IMR-90 (cell line): ENCODE measurements around the gene SRPK2. TPM values are rescaled to one million over a fixed set of nuclear protein-coding genes. Genes with fewer than 3 reads are reported as not detected.

Experiments used
- ATAC-seq: fragments of 200-7000 bp; cut with Tn5 transposase; 2 replicates; pipeline ENCODE4 v1.9.1; 2020; ENCODE audit warnings: low read depth, mild to moderate bottlenecking, moderate library complexity
- BruUV-seq: library from RNA; stranded (reverse); fragments of 400-500 nt; replicated peaks from 2 replicates; lab custom pipeline; 2021; lab: Mats Ljungman, UMichigan
- CTCF ChIA-PET: fragments of 300-600 bp; formaldehyde crosslinking; extraction: SDS; loops from one replicate; lab custom pipeline; 2021; ENCODE audit warnings: antibody characterized with exemption; lab: Yijun Ruan, JAX
- POLR2A ChIA-PET: fragments of 300-600 bp; sonication (Branson Sonifier 250); formaldehyde crosslinking; loops from one replicate; lab custom pipeline; 2022; ENCODE audit warnings: antibody characterized with exemption; ENCODE audit not compliant: unreplicated experiment; lab: Charles Lee
- DNase-seq: peaks from one replicate; pipeline ENCODE4 v3.0.0; 2013
- H2AFZ ChIP-seq: replicated peaks from 2 replicates; pipeline ENCODE3; 2013; ENCODE audit warnings: low read length, mild to moderate bottlenecking; ENCODE audit not compliant: poor library complexity
- H2AK5ac ChIP-seq: 2 replicates; pipeline ENCODE4 v1.6.1; 2013; ENCODE audit warnings: low read depth, low read length, inconsistent platforms
- H2AK9ac ChIP-seq: replicated peaks from 2 replicates; pipeline ENCODE3; 2013; ENCODE audit warnings: mild to moderate bottlenecking, low read depth, low read length, moderate library complexity; ENCODE audit not compliant: poor library complexity
- H2BK120ac ChIP-seq: 2 replicates; pipeline ENCODE4 v1.6.1; 2013; ENCODE audit warnings: low read depth, low read length, inconsistent platforms
- H2BK15ac ChIP-seq: 3 replicates; pipeline ENCODE4 v1.6.1; 2013; ENCODE audit warnings: low read depth, low read length, inconsistent platforms
- H2BK20ac ChIP-seq: 2 replicates; pipeline ENCODE4 v1.6.1; 2013; ENCODE audit warnings: low read depth, mild to moderate bottlenecking, inconsistent platforms, low read length, moderate library complexity
- H2BK5ac ChIP-seq: 2 replicates; pipeline ENCODE4 v1.6.1; 2013; ENCODE audit warnings: mild to moderate bottlenecking, low read depth, low read length, inconsistent platforms; ENCODE audit not compliant: poor library complexity, severe bottlenecking
- H3K14ac ChIP-seq: replicated peaks from 2 replicates; pipeline ENCODE4 v1.6.1; 2013; ENCODE audit warnings: low read depth, low read length, inconsistent platforms
- H3K18ac ChIP-seq: 2 replicates; pipeline ENCODE4 v1.6.1; 2013; ENCODE audit warnings: low read depth, low read length, control low read depth
- H3K23ac ChIP-seq: 2 replicates; pipeline ENCODE4 v1.6.1; 2013; ENCODE audit warnings: low read depth, low read length, inconsistent platforms
- H3K27ac ChIP-seq: 2 replicates; pipeline ENCODE4 v1.5.1; 2013; ENCODE audit warnings: mild to moderate bottlenecking, control low read depth, low read length; ENCODE audit not compliant: insufficient read depth
- H3K27me3 ChIP-seq: 2 replicates; pipeline ENCODE4 v1.6.1; 2013; ENCODE audit warnings: low read length; ENCODE audit not compliant: control insufficient read depth, insufficient read depth
- H3K36me3 ChIP-seq: 2 replicates; pipeline ENCODE4 v1.6.1; 2013; ENCODE audit warnings: low read length, mixed read lengths; ENCODE audit not compliant: control insufficient read depth, insufficient read depth
- H3K4ac ChIP-seq: 2 replicates; pipeline ENCODE4 v1.6.1; 2013; ENCODE audit warnings: low read depth, low read length, inconsistent platforms
- H3K4me1 ChIP-seq: 2 replicates; pipeline ENCODE4 v1.6.1; 2013; ENCODE audit warnings: low read length, mixed read lengths; ENCODE audit not compliant: control insufficient read depth, insufficient read depth
- H3K4me2 ChIP-seq: 2 replicates; pipeline ENCODE4 v1.6.1; 2013; ENCODE audit warnings: low read depth, mild to moderate bottlenecking, control low read depth, low read length, moderate library complexity
- H3K4me3 ChIP-seq: 2 replicates; pipeline ENCODE4 v1.5.1; 2013; ENCODE audit warnings: low read depth, mild to moderate bottlenecking, control low read depth, low read length, moderate library complexity; ENCODE audit not compliant: insufficient read depth
- H3K56ac ChIP-seq: 2 replicates; pipeline ENCODE4 v1.6.1; 2013; ENCODE audit warnings: low read length, inconsistent platforms; ENCODE audit not compliant: insufficient read depth; ENCODE audit errors: extremely low read depth
- H3K79me1 ChIP-seq, 2 experiments: 2 replicates each; pipeline ENCODE4 v1.6.1; 2013; ENCODE audit warnings: low read length in 2 of 2, inconsistent platforms in 1 of 2, low read depth in 1 of 2
- H3K9ac ChIP-seq: 2 replicates; pipeline ENCODE4 v1.6.1; 2013; ENCODE audit warnings: low read depth, low read length, control low read depth
- H3K9me1 ChIP-seq: 2 replicates; pipeline ENCODE4 v1.6.1; 2013; ENCODE audit warnings: low read length, inconsistent platforms; ENCODE audit not compliant: insufficient read depth
- H3K9me3 ChIP-seq: 2 replicates; pipeline ENCODE4 v1.6.1; 2013; ENCODE audit warnings: low read length; ENCODE audit not compliant: control insufficient read depth, insufficient read depth
- H4K20me1 ChIP-seq: 2 replicates; pipeline ENCODE4 v1.6.1; 2013; ENCODE audit warnings: low read length, inconsistent platforms; ENCODE audit not compliant: insufficient read depth
- H4K5ac ChIP-seq: 2 replicates; pipeline ENCODE4 v1.6.1; 2013; ENCODE audit warnings: mild to moderate bottlenecking, low read depth, low read length, control low read depth
- H4K8ac ChIP-seq, 2 experiments: 2 replicates each; pipeline ENCODE4 v1.6.1; 2013; ENCODE audit warnings: low read depth in 2 of 2, low read length in 2 of 2, control low read depth in 1 of 2, inconsistent platforms in 1 of 2
- H4K91ac ChIP-seq: 2 replicates; pipeline ENCODE4 v1.6.1; 2013; ENCODE audit warnings: low read depth, low read length, inconsistent platforms; ENCODE audit not compliant: insufficient read depth
- BHLHE40 ChIP-seq: fragments of 150-350 bp; IDR thresholded peaks from 2 replicates; pipeline ENCODE4 v1.6.1; 2016; ENCODE audit warnings: mild to moderate bottlenecking, low read depth, low read length
- CEBPB ChIP-seq: IDR thresholded peaks from 2 replicates; pipeline ENCODE4 v1.6.1; 2012; ENCODE audit warnings: low read depth, low read length, improper control_type of control experiment
- CHD1 ChIP-seq: IDR thresholded peaks from 2 replicates; pipeline ENCODE4 v1.6.1; 2012; ENCODE audit warnings: low read depth, low read length, improper control_type of control experiment
- CTCF ChIP-seq: conservative IDR thresholded peaks from 2 replicates; pipeline ENCODE4 v1.5.1; 2012; ENCODE audit warnings: mild to moderate bottlenecking, low read depth, low read length, improper control_type of control experiment
- ELK1 ChIP-seq: fragments of 150-350 bp; IDR thresholded peaks from 2 replicates; pipeline ENCODE4 v1.6.1; 2016; ENCODE audit warnings: low read depth, mild to moderate bottlenecking, low read length, moderate library complexity, borderline replicate concordance
- FOS ChIP-seq: fragments of 150-350 bp; IDR thresholded peaks from 2 replicates; pipeline ENCODE4 v1.6.1; 2016; ENCODE audit warnings: low read depth, low read length
- MAFK ChIP-seq: IDR thresholded peaks from 2 replicates; pipeline ENCODE4 v1.6.1; 2012; ENCODE audit warnings: low read depth, low read length, improper control_type of control experiment
- MAZ ChIP-seq: IDR thresholded peaks from 2 replicates; pipeline ENCODE4 v1.6.1; 2012; ENCODE audit warnings: low read depth, mild to moderate bottlenecking, low read length, improper control_type of control experiment, moderate library complexity, borderline replicate concordance
- MXI1 ChIP-seq: IDR thresholded peaks from 2 replicates; pipeline ENCODE4 v1.6.1; 2012; ENCODE audit warnings: low read depth, mild to moderate bottlenecking, low read length, moderate library complexity, borderline replicate concordance
- NFE2L2 ChIP-seq: fragments of 150-350 bp; IDR thresholded peaks from 2 replicates; pipeline ENCODE4 v1.6.1; 2016; ENCODE audit warnings: low read depth, mild to moderate bottlenecking, low read length
- POLR2A ChIP-seq: IDR thresholded peaks from 2 replicates; pipeline ENCODE4 v1.6.1; 2012; ENCODE audit warnings: mild to moderate bottlenecking, low read depth, low read length
- RAD21 ChIP-seq: IDR thresholded peaks from 2 replicates; pipeline ENCODE4 v1.6.1; 2012; ENCODE audit warnings: low read length, improper control_type of control experiment
- RCOR1 ChIP-seq: IDR thresholded peaks from 2 replicates; pipeline ENCODE4 v1.6.1; 2012; ENCODE audit warnings: mild to moderate bottlenecking, low read length, improper control_type of control experiment; ENCODE audit not compliant: insufficient replicate concordance
- RFX5 ChIP-seq: IDR thresholded peaks from 2 replicates; pipeline ENCODE4 v1.8.0; 2012; ENCODE audit warnings: low read depth, mild to moderate bottlenecking, low read length, moderate library complexity
- SMC3 ChIP-seq: fragments of 150-350 bp; IDR thresholded peaks from 2 replicates; pipeline ENCODE4 v1.6.1; 2016; ENCODE audit warnings: low read depth, mild to moderate bottlenecking, antibody characterized with exemption, low read length, moderate library complexity
- USF2 ChIP-seq: fragments of 150-350 bp; IDR thresholded peaks from 2 replicates; pipeline ENCODE4 v1.6.1; 2017; ENCODE audit warnings: mild to moderate bottlenecking, antibody characterized with exemption, low read length, low read depth
- WGBS, 2 experiments: methylation state at CpG; one replicate each; pipeline versions ENCODE4 v1.1.5 to v1.1.7; 2013; ENCODE audit warnings: missing lambda C conversion rate in 2 of 2; ENCODE audit not compliant: insufficient read length in 1 of 2; ENCODE audit errors: extremely low coverage in 2 of 2; 5-methylcytosine and 5-hydroxymethylcytosine counted together
- dilution Hi-C: fragments of 300-500 bp; cut with HindIII; formaldehyde crosslinking; loops from one replicate; pipeline ENCODE4 v1.14.3; 2018; ENCODE audit warnings: low sequenced_read_pairs; ENCODE audit not compliant: unreplicated experiment
- in situ Hi-C: fragments of 300-500 bp; cut with MboI; formaldehyde crosslinking; loops from 3 replicates; pipeline ENCODE4 v1.14.3; 2019; ENCODE audit warnings: low sequenced_read_pairs, inconsistent platforms, mixed read lengths
- intact Hi-C: fragments of 100-400 bp; cut with micrococcal nuclease; formaldehyde crosslinking; loops from 2 replicates; pipeline ENCODE4 v1.10.0; 2022
- polyA plus RNA-seq, 3 experiments: library from polyadenylated mRNA; depleted of rRNA; stranded (reverse); fragments of >200 nt; gene quantifications; 2 replicates each; pipeline ENCODE4 v1.2.3, GENCODE V29; 2012; ENCODE audit warnings: low replicate concordance in 1 of 3
- total RNA-seq: library from RNA; depleted of rRNA; stranded (reverse); fragments of >200 nt; gene quantifications from 2 replicates; pipeline ENCODE4 v1.2.3, GENCODE V29; 2012

SRPK2 gene
- total and polyA plus RNA-seq, 2 of the 4 experiments (the other 2 are of a cell fraction) = 13.2 to 33.0 TPM

- no peak overlapping the region for H2BK120ac ChIP-seq
- no peak overlapping the region for H3K27ac ChIP-seq
- POLR2A ChIA-PET = no interaction called here
- no peak for DNase-seq
- no peaks in the 10 kb centered on the region for H3K4me1 ChIP-seq
- H4K5ac ChIP-seq = no peak overlapping the region
- no peak overlapping the region for H3K4ac ChIP-seq
- no CpG with 5 or more reads among the region's 3 CpGs for WGBS, 2 experiments
- no peak overlapping the region for H4K91ac ChIP-seq
- H2BK15ac ChIP-seq = no peak overlapping the region
- H4K8ac ChIP-seq = no peak overlapping the region
- TF ChIP-seq MXI1 (no peak), RAD21 (no peak), MAZ (no peak), ELK1 (no peak), CHD1 (no peak), SMC3 (no peak), USF2 (no peak), POLR2A (no peak), NFE2L2 (no peak), CTCF (no peak), RFX5 (no peak), RCOR1 (no peak), FOS (no peak), CEBPB (no peak), MAFK (no peak), BHLHE40 (no peak)
- no peak overlapping the region for H2AK5ac ChIP-seq
- H3K27me3 ChIP-seq = no peaks in the 10 kb centered on the region
- peaks cover 9 to 57% of the 10 kb centered on the region in 2 experiments for H3K79me1 ChIP-seq
- H3K4me3 ChIP-seq = no peak overlapping the region
- no peak for ATAC-seq
- H4K20me1 ChIP-seq = peaks cover 10% of the 10 kb centered on the region; the same call in 1 of the 2 replicates
- H3K36me3 ChIP-seq = peaks cover 26% of the 10 kb centered on the region
- no peak overlapping the region for H3K9ac ChIP-seq
- no peak overlapping the region for H2BK20ac ChIP-seq
- dilution Hi-C loops (no loop called here), intact Hi-C loops (loop anchor here (5.0 kb wide), 1 partner anchor 40 kb away; no protein-coding TSS in a partner anchor), in situ Hi-C loops (no loop called here)
- no peak overlapping the region for H3K56ac ChIP-seq
- no peaks in the 10 kb centered on the region for H3K9me3 ChIP-seq
- no peak overlapping the region for H3K23ac ChIP-seq
- 0 out of 2 replicates have a peak, but pooled peaks cover 2% of the 10 kb centered on the region for H3K9me1 ChIP-seq
- H3K18ac ChIP-seq = no peak overlapping the region
- H2BK5ac ChIP-seq = no peak overlapping the region
- no peak overlapping the region for H3K4me2 ChIP-seq
- CTCF ChIA-PET = interaction anchor here (0.6 kb wide), 1 partner anchor 1072 kb away, joined by 4 read pairs; no protein-coding TSS in a partner anchor
- H2AFZ ChIP-seq = no peak overlapping the region
- no peak overlapping the region for H3K14ac ChIP-seq
- BruUV-seq = no TSS peak
- no peak overlapping the region for H2AK9ac ChIP-seq
These were observed 301.9 kb downstream of the SRPK2 start for GRCh38 chr7:105086850-105087249.
